HepG2 (cell line): ENCODE data around the gene MFN2. TPM values are rescaled to one million over a fixed set of nuclear protein-coding genes. Genes with fewer than 3 reads are reported as not detected.
A peak's percentile ranks its signal among the peaks of the same experiment; 100 is the strongest.

Experiments used
- AHR ChIP-seq: IDR thresholded peaks from 2 replicates; pipeline ENCODE4 v1.6.1; 2018; ENCODE audit warnings: missing genetic modification reagents, missing compliant biosample characterization
- ARID2 ChIP-seq: sonication (generic); formaldehyde crosslinking; IDR thresholded peaks from 2 replicates; pipeline ENCODE4 v1.8.1; 2022; ENCODE audit warnings: mild to moderate bottlenecking, missing genetic modification reagents, borderline replicate concordance
- ARID3A ChIP-seq: IDR thresholded peaks from 2 replicates; pipeline ENCODE4 v1.6.1; 2012; ENCODE audit warnings: low read depth, low read length, improper control_type of control experiment
- HES4 ChIP-seq: sonication (generic); formaldehyde crosslinking; IDR thresholded peaks from 2 replicates; pipeline ENCODE4 v1.9.0; 2021; ENCODE audit warnings: mild to moderate bottlenecking, missing genetic modification reagents, borderline replicate concordance
- KDM2A ChIP-seq: sonication (generic); formaldehyde crosslinking; IDR thresholded peaks from 2 replicates; pipeline ENCODE4 v1.4.0; 2020; ENCODE audit warnings: low read depth, missing genetic modification reagents, borderline replicate concordance
- KDM5B ChIP-seq: sonication (generic); formaldehyde crosslinking; IDR thresholded peaks from 2 replicates; pipeline ENCODE4 v1.4.0; 2020; ENCODE audit warnings: missing genetic modification reagents, mild to moderate bottlenecking, borderline replicate concordance
- MTF2 ChIP-seq: sonication (generic); formaldehyde crosslinking; IDR thresholded peaks from 2 replicates; pipeline ENCODE4 v1.5.0; 2020; ENCODE audit warnings: missing genetic modification reagents, borderline replicate concordance
- NFE2L1 ChIP-seq: sonication (generic); formaldehyde crosslinking; IDR thresholded peaks from 2 replicates; pipeline ENCODE4 v1.4.0; 2020; ENCODE audit warnings: missing genetic modification reagents, mild to moderate bottlenecking, borderline replicate concordance
- NFRKB ChIP-seq: fragments of 450-650 bp; IDR thresholded peaks from 2 replicates; pipeline ENCODE4 v1.6.1; 2017
- NR2F1 ChIP-seq, 2 experiments: fragments of 450-650 bp in 1 of 2; formaldehyde crosslinking in 1 of 2; IDR thresholded peaks; 2 replicates each; pipeline versions ENCODE4 v1.5.0 to v1.6.1; 2016 to 2020; ENCODE audit warnings: mild to moderate bottlenecking in 1 of 2, missing compliant biosample characterization in 1 of 2, missing genetic modification reagents in 1 of 2, moderate library complexity in 1 of 2
- PCBP2 ChIP-seq: fragments of 200-400 bp; formaldehyde crosslinking; optimal IDR thresholded peaks from 2 replicates; pipeline ENCODE3; 2018; ENCODE audit warnings: low read length, low read depth; ENCODE audit not compliant: poor library complexity, severe bottlenecking
- PRMT3 ChIP-seq: sonication (generic); formaldehyde crosslinking; IDR thresholded peaks from 2 replicates; pipeline ENCODE4 v1.8.1; 2022; ENCODE audit warnings: low read depth, mild to moderate bottlenecking, moderate library complexity, missing genetic modification reagents, borderline replicate concordance
- RORA ChIP-seq: sonication (generic); formaldehyde crosslinking; IDR thresholded peaks from 2 replicates; pipeline ENCODE4 v1.5.0; 2020; ENCODE audit warnings: mild to moderate bottlenecking, missing genetic modification reagents, moderate library complexity
- SATB2 ChIP-seq: sonication (generic); formaldehyde crosslinking; IDR thresholded peaks from 2 replicates; pipeline ENCODE4 v1.5.0; 2020; ENCODE audit warnings: missing genetic modification reagents
- TCF12 ChIP-seq, 2 experiments: fragments of 450-650 bp in 1 of 2; sonication (generic) in 1 of 2; formaldehyde crosslinking in 1 of 2; IDR thresholded peaks; 2 replicates each; pipeline versions ENCODE4 v1.6.1 to v1.8.0; 2017 to 2022; ENCODE audit warnings: antibody characterized with exemption in 1 of 2, mild to moderate bottlenecking in 1 of 2, missing genetic modification reagents in 1 of 2, moderate library complexity in 1 of 2
- ZBTB7B ChIP-seq: sonication (generic); formaldehyde crosslinking; IDR thresholded peaks from 2 replicates; pipeline ENCODE4 v1.4.0; 2020; ENCODE audit warnings: missing genetic modification reagents
- ZFP36 ChIP-seq: fragments of 150-350 bp; IDR thresholded peaks from 2 replicates; pipeline ENCODE4 v1.6.1; 2018; ENCODE audit warnings: borderline replicate concordance, low read length, low read depth; ENCODE audit not compliant: partially characterized antibody
- ZFP36L2 ChIP-seq: sonication (generic); formaldehyde crosslinking; IDR thresholded peaks from 2 replicates; pipeline ENCODE4 v1.4.0; 2020; ENCODE audit warnings: missing genetic modification reagents
- ZNF274 ChIP-seq: sonication (generic); formaldehyde crosslinking; IDR thresholded peaks from 2 replicates; pipeline ENCODE4 v1.5.1; 2020; ENCODE audit warnings: mild to moderate bottlenecking, missing genetic modification reagents
- ZNF329 ChIP-seq: sonication (generic); formaldehyde crosslinking; IDR thresholded peaks from 2 replicates; pipeline ENCODE4 v1.9.0; 2021; ENCODE audit warnings: low read depth, mild to moderate bottlenecking, missing genetic modification reagents
- ZNF567 ChIP-seq: sonication (generic); formaldehyde crosslinking; IDR thresholded peaks from 2 replicates; pipeline ENCODE4 v1.8.1; 2023; ENCODE audit warnings: mild to moderate bottlenecking, missing genetic modification reagents, borderline replicate concordance
- ZNF616 ChIP-seq: sonication (generic); formaldehyde crosslinking; IDR thresholded peaks from 2 replicates; pipeline ENCODE4 v1.5.0; 2020; ENCODE audit warnings: low read depth, mild to moderate bottlenecking, missing genetic modification reagents
- ZNF737 ChIP-seq: sonication (generic); formaldehyde crosslinking; IDR thresholded peaks from 2 replicates; pipeline ENCODE4 v1.5.0; 2020; ENCODE audit warnings: missing genetic modification reagents, mild to moderate bottlenecking, borderline replicate concordance
- ZNF792 ChIP-seq: IDR thresholded peaks from 2 replicates; pipeline ENCODE4 v1.6.1; 2016
- polyA plus RNA-seq, 8 experiments: library from polyadenylated mRNA; depleted of rRNA in 3 of 8; stranded (reverse) in 7 of 8; unstranded in 1 of 8; fragments of >200 nt; fragmentation: Illumina TruSeq in 4 of 8; extraction: Trizol in 4 of 8; gene quantifications; 2 replicates each; pipeline versions ENCODE4 v1.2.1 to v1.2.3, GENCODE V29; 2011 to 2016; ENCODE audit warnings: low read depth in 4 of 8, missing spikeins in 1 of 8, mixed read lengths in 1 of 8; ENCODE audit not compliant: insufficient read depth in 1 of 8
- total RNA-seq, 5 experiments: library from RNA; depleted of rRNA; stranded (reverse); fragments of >200 nt; fragmentation: Illumina TruSeq; extraction: Trizol; gene quantifications; 2 replicates each; pipeline ENCODE4 v1.2.3, GENCODE V29; 2016; ENCODE audit warnings: low read depth in 1 of 5
- TF ChIP-seq, protein P1 (sequence below): sonication (generic); formaldehyde crosslinking; IDR thresholded peaks from 2 replicates; pipeline ENCODE4 v1.8.0; 2022; ENCODE audit warnings: missing genetic modification reagents, mild to moderate bottlenecking, moderate library complexity, borderline replicate concordance
- TF ChIP-seq, protein P2 (sequence below): sonication (generic); formaldehyde crosslinking; IDR thresholded peaks from 2 replicates; pipeline ENCODE4 v1.4.0; 2020; ENCODE audit warnings: low read depth, mild to moderate bottlenecking, missing genetic modification reagents

MFN2 gene
- total and polyA plus RNA-seq, 2 of the 13 experiments (the other 11 are each of a cell fraction or from before 2014, with no cell fraction given): 38.7 to 60.9 TPM

- TF ChIP-seq TCF12 (IDR thresholded peaks at IDR 0.05) (no peak), TCF12 (CRISPR knock-in tag; IDR thresholded peaks at IDR 0.05) (no peak), ZNF616 (CRISPR knock-in tag) (no peak), RORA (CRISPR knock-in tag) (no peak), ZBTB7B (CRISPR knock-in tag) (no peak), ARID3A (peak; percentile 70; the same call in 1 of the 2 replicates), ZNF274 (CRISPR knock-in tag) (no peak), SATB2 (CRISPR knock-in tag) (no peak), PCBP2 (no peak), ZNF792 (CRISPR knock-in tag) (no peak), ZNF567 (CRISPR knock-in tag) (no peak), KDM2A (CRISPR knock-in tag) (no peak), ZNF329 (CRISPR knock-in tag) (no peak), PRMT3 (CRISPR knock-in tag) (no peak), AHR (no peak), ZFP36L2 (CRISPR knock-in tag) (no peak), NFE2L1 (no peak), ZNF737 (CRISPR knock-in tag) (no peak), NR2F1 (CRISPR knock-in tag; IDR thresholded peaks at IDR 0.05) (peak in 1 of 2 experiments; percentile 31; a peak in 1 of 4 replicates), NFRKB (no peak), ZFP36 (peak; percentile 76), ARID2 (CRISPR knock-in tag) (no peak), HES4 (no peak), KDM5B (no peak), MTF2 (no peak)
- TF ChIP-seq, protein P1, sequence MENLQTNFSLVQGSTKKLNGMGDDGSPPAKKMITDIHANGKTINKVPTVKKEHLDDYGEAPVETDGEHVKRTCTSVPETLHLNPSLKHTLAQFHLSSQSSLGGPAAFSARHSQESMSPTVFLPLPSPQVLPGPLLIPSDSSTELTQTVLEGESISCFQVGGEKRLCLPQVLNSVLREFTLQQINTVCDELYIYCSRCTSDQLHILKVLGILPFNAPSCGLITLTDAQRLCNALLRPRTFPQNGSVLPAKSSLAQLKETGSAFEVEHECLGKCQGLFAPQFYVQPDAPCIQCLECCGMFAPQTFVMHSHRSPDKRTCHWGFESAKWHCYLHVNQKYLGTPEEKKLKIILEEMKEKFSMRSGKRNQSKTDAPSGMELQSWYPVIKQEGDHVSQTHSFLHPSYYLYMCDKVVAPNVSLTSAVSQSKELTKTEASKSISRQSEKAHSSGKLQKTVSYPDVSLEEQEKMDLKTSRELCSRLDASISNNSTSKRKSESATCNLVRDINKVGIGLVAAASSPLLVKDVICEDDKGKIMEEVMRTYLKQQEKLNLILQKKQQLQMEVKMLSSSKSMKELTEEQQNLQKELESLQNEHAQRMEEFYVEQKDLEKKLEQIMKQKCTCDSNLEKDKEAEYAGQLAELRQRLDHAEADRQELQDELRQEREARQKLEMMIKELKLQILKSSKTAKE (CRISPR knock-in tag): 0 out of 2 replicates have a peak, but pooled peaks have one; percentile 19
- TF ChIP-seq, protein P2, sequence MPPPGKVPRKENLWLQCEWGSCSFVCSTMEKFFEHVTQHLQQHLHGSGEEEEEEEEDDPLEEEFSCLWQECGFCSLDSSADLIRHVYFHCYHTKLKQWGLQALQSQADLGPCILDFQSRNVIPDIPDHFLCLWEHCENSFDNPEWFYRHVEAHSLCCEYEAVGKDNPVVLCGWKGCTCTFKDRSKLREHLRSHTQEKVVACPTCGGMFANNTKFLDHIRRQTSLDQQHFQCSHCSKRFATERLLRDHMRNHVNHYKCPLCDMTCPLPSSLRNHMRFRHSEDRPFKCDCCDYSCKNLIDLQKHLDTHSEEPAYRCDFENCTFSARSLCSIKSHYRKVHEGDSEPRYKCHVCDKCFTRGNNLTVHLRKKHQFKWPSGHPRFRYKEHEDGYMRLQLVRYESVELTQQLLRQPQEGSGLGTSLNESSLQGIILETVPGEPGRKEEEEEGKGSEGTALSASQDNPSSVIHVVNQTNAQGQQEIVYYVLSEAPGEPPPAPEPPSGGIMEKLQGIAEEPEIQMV (CRISPR knock-in tag): peak; percentile 79; the same call in 1 of the 2 replicates
Measured at GRCh38 chr1:11940260-11940921, 39.9 kb upstream of the MFN2 start (continued).
